HG03520 (cell line): ENCODE results near the gene GGT7.
"Not testable (repeated sequence)": the region's sequence is repeated elsewhere in the genome, so short reads cannot be mapped to it uniquely, and the experiment has no call there.

Experiments
- ATAC-seq: cut with Tn5 transposase; IDR thresholded peaks from one replicate; pipeline ENCODE4 v1.9.1; 2021; ENCODE audit warnings: mild to moderate bottlenecking, moderate library complexity; ENCODE audit not compliant: unreplicated experiment

The GGT7 gene

GRCh38 chr20:34849778-34850177, 22.9 kb downstream of the GGT7 start:
- no peak for ATAC-seq

- no peak for ATAC-seq
Observed at GRCh38 chr20:34848597-34848996, 24.1 kb downstream of the GGT7 start.

- no peak for ATAC-seq
Observed at GRCh38 chr20:34843421-34843820, 29.2 kb downstream of the GGT7 start.

GRCh38 chr20:34842143-34842542, 30.5 kb downstream of the GGT7 start:
- no peak for ATAC-seq

- ATAC-seq, result no peak
Observed at GRCh38 chr20:34834459-34834893, 38.2 kb downstream of the GGT7 start.

- ATAC-seq, result no peak
Observed at GRCh38 chr20:34831936-34832335, 40.7 kb downstream of the GGT7 start.

GRCh38 chr20:34829191-34829590, 43.5 kb downstream of the GGT7 start:
- no peak for ATAC-seq

- peak; percentile 51 for ATAC-seq
Observed at GRCh38 chr20:34825530-34826362, 46.9 kb downstream of the GGT7 start, which contains the start of gene NCOA6. Gene NCOA6, minus strand, starts transcription at chr20:34825651. Its CDS starts 43,296 bp downstream, at chr20:34782355.

GRCh38 chr20:34824806-34825529, 47.7 kb downstream of the GGT7 start:
- ATAC-seq, result peak; percentile 65

GRCh38 chr20:34824452-34824805, 48.2 kb downstream of the GGT7 start:
- ATAC-seq, result peak; percentile 37

GRCh38 chr20:34824026-34824425, 48.6 kb downstream of the GGT7 start:
- no peak for ATAC-seq

- no peak for ATAC-seq
Observed at GRCh38 chr20:34820805-34821578, 51.7 kb downstream of the GGT7 start.

- ATAC-seq, result no peak
Observed at GRCh38 chr20:34817801-34818200, 54.9 kb downstream of the GGT7 start.

- ATAC-seq, result no peak
Observed at GRCh38 chr20:34817072-34817471, 55.6 kb downstream of the GGT7 start.

- no peak for ATAC-seq
Observed at GRCh38 chr20:34815636-34816035, 57.0 kb downstream of the GGT7 start.

GRCh38 chr20:34808583-34808982, 64.1 kb downstream of the GGT7 start:
- ATAC-seq, result no peak

- not testable (repeated sequence) for ATAC-seq
Observed at GRCh38 chr20:34807944-34808465, 64.7 kb downstream of the GGT7 start.

GRCh38 chr20:34806255-34806654, 66.4 kb downstream of the GGT7 start:
- no peak for ATAC-seq

- ATAC-seq, result no peak
Observed at GRCh38 chr20:34798871-34799270, 73.8 kb downstream of the GGT7 start.

GRCh38 chr20:34798328-34798727, 74.3 kb downstream of the GGT7 start:
- ATAC-seq, result no peak
